ENCODE results near the gene DPM3.

Gene DPM3

DNA sequence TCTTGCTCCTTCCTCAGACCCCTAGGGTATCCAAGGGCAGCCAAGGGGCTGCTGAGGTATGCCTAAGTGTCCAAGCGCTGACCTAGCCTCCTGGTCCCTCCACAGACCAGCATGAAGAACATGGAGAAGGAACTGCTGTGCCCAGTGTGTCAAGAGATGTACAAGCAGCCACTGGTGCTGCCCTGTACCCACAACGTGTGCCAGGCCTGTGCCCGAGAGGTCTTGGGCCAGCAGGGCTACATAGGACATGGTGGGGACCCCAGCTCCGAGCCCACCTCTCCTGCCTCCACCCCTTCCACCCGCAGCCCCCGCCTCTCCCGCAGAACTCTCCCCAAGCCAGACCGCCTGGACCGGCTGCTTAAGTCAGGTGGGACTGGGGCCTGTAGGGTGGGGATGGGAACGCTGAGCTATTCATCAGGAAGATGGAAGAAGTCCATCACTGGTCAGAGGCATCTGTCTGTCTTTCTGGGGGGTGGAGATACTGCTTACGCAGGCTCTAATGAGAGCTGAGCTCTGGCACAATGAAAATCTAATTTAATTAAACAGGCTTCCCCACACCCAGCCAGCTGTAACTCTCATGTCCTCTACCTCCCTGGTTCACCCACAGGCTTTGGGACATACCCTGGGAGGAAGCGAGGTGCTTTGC, 35.1 kb upstream of the DPM3 start:
- peaks cover 0 to 4% (median 1%) of the 10 kb centered on the region in 5 donors for H3K36me3 ChIP-seq (ENCODE audit: control insufficient read depth in 5 of 5, insufficient read depth in 5 of 5, low read length in 5 of 5)
- peaks cover 7 to 18% (median 15%) of the 10 kb centered on the region in 5 donors for H3K27me3 ChIP-seq (ENCODE audit: control insufficient read depth in 5 of 5, insufficient read depth in 4 of 5, low read length in 5 of 5)
- peaks cover 0 to 29% (median 19%) of the 10 kb centered on the region in 5 donors for H3K4me1 ChIP-seq (ENCODE audit: control insufficient read depth in 5 of 5, insufficient read depth in 5 of 5, low read length in 5 of 5)
- H3K27ac ChIP-seq (ENCODE audit: low read depth, low read length) = no peak overlapping the region
- no peaks in the 10 kb centered on the region for H3K9me3 ChIP-seq (ENCODE audit: control insufficient read depth in 5 of 5, low read length in 5 of 5)
- no peak overlapping the region for H3K9ac ChIP-seq (ENCODE audit: low read length in 5 of 5)
- H3K4me3 ChIP-seq (ENCODE audit: low read depth in 1 of 5, low read length in 5 of 5) = no peak overlapping the region

GRCh38 chr1:155174324-155175280, 34.3 kb upstream of the DPM3 start:
- H3K4me1 ChIP-seq (ENCODE audit: control insufficient read depth in 5 of 5, insufficient read depth in 5 of 5, low read length in 5 of 5) = peaks cover 0 to 29% (median 19%) of the 10 kb centered on the region in 5 donors
- H3K4me3 ChIP-seq (ENCODE audit: low read depth in 1 of 5, low read length in 5 of 5) = no peak overlapping the region
- H3K9me3 ChIP-seq (ENCODE audit: control insufficient read depth in 5 of 5, low read length in 5 of 5) = no peaks in the 10 kb centered on the region
- H3K36me3 ChIP-seq (ENCODE audit: control insufficient read depth in 5 of 5, insufficient read depth in 5 of 5, low read length in 5 of 5) = peaks cover 0 to 10% (median 5%) of the 10 kb centered on the region in 5 donors
- peaks cover 7 to 18% (median 15%) of the 10 kb centered on the region in 5 donors for H3K27me3 ChIP-seq (ENCODE audit: control insufficient read depth in 5 of 5, insufficient read depth in 4 of 5, low read length in 5 of 5)
- H3K27ac ChIP-seq (ENCODE audit: low read depth, low read length) = no peak overlapping the region
- no peak overlapping the region for H3K9ac ChIP-seq (ENCODE audit: low read length in 5 of 5)

- Histone ChIP-seq H3K9me3 (ENCODE audit: control insufficient read depth in 5 of 5, low read length in 5 of 5) (no peaks in the 10 kb centered on the region), H3K4me3 (ENCODE audit: low read depth in 1 of 5, low read length in 5 of 5) (peak within 1 kb of the TSS; percentile 74 to 91 (median 89)), H3K9ac (ENCODE audit: low read length in 5 of 5) (peak within 1 kb of the TSS; percentile 48 to 95 (median 89)), H3K4me1 (ENCODE audit: control insufficient read depth in 5 of 5, insufficient read depth in 5 of 5, low read length in 5 of 5) (peaks cover 0 to 29% (median 19%) of the 10 kb centered on the region in 5 donors), H3K27me3 (ENCODE audit: control insufficient read depth in 5 of 5, insufficient read depth in 4 of 5, low read length in 5 of 5) (peaks cover 7 to 18% (median 15%) of the 10 kb centered on the region in 5 donors), H3K36me3 (ENCODE audit: control insufficient read depth in 5 of 5, insufficient read depth in 5 of 5, low read length in 5 of 5) (peaks cover 3 to 19% (median 14%) of the 10 kb centered on the region in 5 donors), H3K27ac (ENCODE audit: low read depth, low read length) (peak within 1 kb of the TSS; percentile 93)
Observed at GRCh38 chr1:155173478-155174323, 33.4 kb upstream of the DPM3 start, which contains the start of gene TRIM46. TSS of gene TRIM46 (plus strand) at chr1:155173849. CDS start at chr1:155173967, 118 bp downstream.

DNA sequence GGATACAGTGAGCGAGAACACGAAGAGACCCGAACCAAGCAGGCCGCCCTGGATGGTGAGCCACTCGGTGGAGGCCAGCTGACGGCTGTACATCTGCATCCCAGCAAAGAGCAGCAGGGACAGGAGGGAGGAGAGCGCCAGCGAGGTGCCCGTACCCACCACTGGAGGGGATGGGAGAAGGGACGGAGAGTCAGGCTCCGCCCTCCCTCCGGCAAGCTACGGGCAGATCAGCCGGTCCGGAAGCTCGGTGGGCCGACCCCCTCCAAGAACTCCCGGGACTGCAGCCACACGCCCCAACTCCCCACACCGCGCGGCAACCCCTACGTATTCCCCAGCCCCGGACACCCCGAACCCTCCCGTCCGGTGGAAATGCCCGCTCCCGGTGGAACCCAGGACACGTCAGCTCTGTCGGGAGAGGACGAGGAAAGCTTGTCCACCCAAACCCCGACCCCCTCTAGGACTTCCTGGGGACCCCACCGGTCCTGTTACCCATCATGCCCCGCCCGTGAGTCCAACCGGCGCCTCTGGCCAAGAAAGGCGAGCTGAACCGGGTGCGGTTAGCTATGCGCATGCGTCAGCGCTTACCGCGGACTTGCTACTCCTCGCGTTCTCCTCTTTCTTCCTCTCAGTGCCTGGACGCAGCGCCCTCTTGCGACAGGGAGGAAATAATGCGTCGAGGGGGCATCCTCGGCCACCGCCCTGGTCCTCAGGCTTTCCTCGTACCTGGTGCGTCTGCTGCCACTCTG, 32.6 kb upstream of the DPM3 start, which contains the start of gene KRTCAP2:
Gene KRTCAP2 (minus strand): TSS at position 573 of the 746 bp plus-strand sequence. CDS start 80 bp downstream, at position 493.
- peaks cover 7 to 18% (median 15%) of the 10 kb centered on the region in 5 donors for H3K27me3 ChIP-seq (ENCODE audit: control insufficient read depth in 5 of 5, insufficient read depth in 4 of 5, low read length in 5 of 5)
- H3K36me3 ChIP-seq (ENCODE audit: control insufficient read depth in 5 of 5, insufficient read depth in 5 of 5, low read length in 5 of 5) = peaks cover 3 to 21% (median 16%) of the 10 kb centered on the region in 5 donors
- peak within 1 kb of the TSS; percentile 74 to 91 (median 89) for H3K4me3 ChIP-seq (ENCODE audit: low read depth in 1 of 5, low read length in 5 of 5)
- H3K9me3 ChIP-seq (ENCODE audit: control insufficient read depth in 5 of 5, low read length in 5 of 5) = no peaks in the 10 kb centered on the region
- peak within 1 kb of the TSS; percentile 93 for H3K27ac ChIP-seq (ENCODE audit: low read depth, low read length)
- peaks cover 0 to 30% (median 20%) of the 10 kb centered on the region in 5 donors for H3K4me1 ChIP-seq (ENCODE audit: control insufficient read depth in 5 of 5, insufficient read depth in 5 of 5, low read length in 5 of 5)
- peak within 1 kb of the TSS; percentile 48 to 95 (median 89) for H3K9ac ChIP-seq (ENCODE audit: low read length in 5 of 5)

DNA sequence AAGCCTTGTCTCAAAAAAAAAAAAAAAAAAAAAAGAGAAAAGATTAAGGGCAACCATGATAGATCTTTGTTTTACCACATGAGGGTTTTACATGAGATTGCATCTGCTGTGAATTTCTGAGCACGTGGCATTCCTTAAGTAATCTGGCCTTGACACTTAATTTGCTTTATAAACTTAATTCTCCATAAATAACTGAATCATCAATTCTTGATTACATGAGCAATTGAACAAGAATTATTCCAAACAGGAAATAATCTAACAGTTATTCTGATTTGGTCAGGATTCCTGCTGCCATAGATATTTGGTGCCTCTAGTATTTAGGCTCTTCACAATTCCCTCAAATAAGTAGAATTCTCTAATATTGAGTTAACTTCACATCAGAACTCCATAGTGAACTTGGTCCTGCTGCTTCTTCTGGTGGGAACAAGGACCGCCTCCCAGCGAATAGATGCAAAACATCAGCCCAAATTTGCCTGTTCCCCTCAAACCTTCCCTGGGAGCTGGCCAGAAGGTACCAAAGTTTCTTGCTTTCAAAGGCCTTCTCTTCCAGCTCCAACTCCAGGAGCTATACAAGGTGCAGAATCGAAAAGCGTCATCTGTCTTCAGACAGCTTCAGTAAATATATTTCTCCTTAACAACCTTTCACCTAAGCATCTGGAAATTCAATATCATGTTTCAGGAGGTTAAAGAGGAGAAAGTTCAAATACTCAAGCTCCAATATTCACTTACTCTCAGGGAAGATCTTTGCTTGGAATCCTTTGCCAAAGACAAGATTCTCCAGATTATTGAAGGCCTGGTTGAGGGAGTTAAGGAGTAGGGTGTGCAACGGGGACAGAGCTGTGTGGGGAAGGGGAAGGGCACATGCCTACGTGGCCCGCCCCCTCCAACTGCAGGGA, 31.8 kb upstream of the DPM3 start:
- Histone ChIP-seq H3K27ac (ENCODE audit: low read depth, low read length) (peak overlapping the region; percentile 93), H3K36me3 (ENCODE audit: control insufficient read depth in 5 of 5, insufficient read depth in 5 of 5, low read length in 5 of 5) (peaks cover 3 to 21% (median 16%) of the 10 kb centered on the region in 5 donors), H3K9me3 (ENCODE audit: control insufficient read depth in 5 of 5, low read length in 5 of 5) (no peaks in the 10 kb centered on the region), H3K9ac (ENCODE audit: low read length in 5 of 5) (peak overlapping the region; percentile 48 to 95 (median 89)), H3K4me1 (ENCODE audit: control insufficient read depth in 5 of 5, insufficient read depth in 5 of 5, low read length in 5 of 5) (peaks cover 0 to 36% (median 27%) of the 10 kb centered on the region in 5 donors), H3K27me3 (ENCODE audit: control insufficient read depth in 5 of 5, insufficient read depth in 4 of 5, low read length in 5 of 5) (peaks cover 7 to 19% (median 17%) of the 10 kb centered on the region in 5 donors), H3K4me3 (ENCODE audit: low read depth in 1 of 5, low read length in 5 of 5) (peak overlapping the region; percentile 74 to 91 (median 89))

DNA sequence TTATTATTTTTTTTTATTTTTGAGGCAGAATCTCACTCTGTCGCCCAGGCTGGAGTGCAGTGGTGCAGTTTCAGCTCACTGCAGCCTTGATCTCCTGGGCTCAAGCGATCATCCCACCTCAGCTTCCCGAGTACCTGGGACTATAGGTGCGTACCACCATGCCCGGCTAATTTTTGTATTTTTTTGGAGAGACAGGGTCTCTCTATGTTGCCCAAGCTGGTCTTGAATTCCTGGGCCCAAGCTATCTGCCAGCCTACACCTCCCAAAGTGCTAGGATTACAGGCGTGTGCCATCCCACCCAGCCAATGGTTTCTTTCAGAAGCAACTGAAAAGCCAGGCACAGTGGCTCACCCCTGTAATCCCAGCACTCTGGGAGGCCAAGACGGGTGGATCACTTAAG, 30.5 kb upstream of the DPM3 start:
- Histone ChIP-seq H3K27ac (ENCODE audit: low read depth, low read length) (peak overlapping the region; percentile 93), H3K27me3 (ENCODE audit: control insufficient read depth in 5 of 5, insufficient read depth in 4 of 5, low read length in 5 of 5) (peaks cover 7 to 24% (median 21%) of the 10 kb centered on the region in 5 donors), H3K9me3 (ENCODE audit: control insufficient read depth in 5 of 5, low read length in 5 of 5) (no peaks in the 10 kb centered on the region), H3K9ac (ENCODE audit: low read length in 5 of 5) (peak overlapping the region in 1 of 5 donors; percentile 17), H3K4me1 (ENCODE audit: control insufficient read depth in 5 of 5, insufficient read depth in 5 of 5, low read length in 5 of 5) (peaks cover 4 to 41% (median 34%) of the 10 kb centered on the region in 5 donors), H3K36me3 (ENCODE audit: control insufficient read depth in 5 of 5, insufficient read depth in 5 of 5, low read length in 5 of 5) (peaks cover 3 to 21% (median 16%) of the 10 kb centered on the region in 5 donors), H3K4me3 (ENCODE audit: low read depth in 1 of 5, low read length in 5 of 5) (no peak overlapping the region)

GRCh38 chr1:155170101-155170785, 29.9 kb upstream of the DPM3 start:
- peaks cover 6 to 21% (median 20%) of the 10 kb centered on the region in 5 donors for H3K27me3 ChIP-seq (ENCODE audit: control insufficient read depth in 5 of 5, insufficient read depth in 4 of 5, low read length in 5 of 5)
- H3K27ac ChIP-seq (ENCODE audit: low read depth, low read length) = no peak overlapping the region
- no peak overlapping the region for H3K9ac ChIP-seq (ENCODE audit: low read length in 5 of 5)
- H3K9me3 ChIP-seq (ENCODE audit: control insufficient read depth in 5 of 5, low read length in 5 of 5) = no peaks in the 10 kb centered on the region
- H3K4me1 ChIP-seq (ENCODE audit: control insufficient read depth in 5 of 5, insufficient read depth in 5 of 5, low read length in 5 of 5) = peaks cover 4 to 46% (median 39%) of the 10 kb centered on the region in 5 donors
- H3K36me3 ChIP-seq (ENCODE audit: control insufficient read depth in 5 of 5, insufficient read depth in 5 of 5, low read length in 5 of 5) = peaks cover 3 to 21% (median 16%) of the 10 kb centered on the region in 5 donors
- no peak overlapping the region for H3K4me3 ChIP-seq (ENCODE audit: low read depth in 1 of 5, low read length in 5 of 5)

- Histone ChIP-seq H3K4me3 (ENCODE audit: low read depth in 1 of 5, low read length in 5 of 5) (no peak overlapping the region), H3K9me3 (ENCODE audit: control insufficient read depth in 5 of 5, low read length in 5 of 5) (no peaks in the 10 kb centered on the region), H3K36me3 (ENCODE audit: control insufficient read depth in 5 of 5, insufficient read depth in 5 of 5, low read length in 5 of 5) (peaks cover 3 to 21% (median 16%) of the 10 kb centered on the region in 5 donors), H3K27ac (ENCODE audit: low read depth, low read length) (no peak overlapping the region), H3K4me1 (ENCODE audit: control insufficient read depth in 5 of 5, insufficient read depth in 5 of 5, low read length in 5 of 5) (peaks cover 4 to 46% (median 39%) of the 10 kb centered on the region in 5 donors), H3K9ac (ENCODE audit: low read length in 5 of 5) (no peak overlapping the region), H3K27me3 (ENCODE audit: control insufficient read depth in 5 of 5, insufficient read depth in 4 of 5, low read length in 5 of 5) (peaks cover 0 to 16% (median 14%) of the 10 kb centered on the region in 5 donors)
Observed at GRCh38 chr1:155169541-155169940, 29.2 kb upstream of the DPM3 start.
